ENCODE data around the gene PRMT3. TPM values are rescaled to one million over a fixed set of nuclear protein-coding genes. Genes with fewer than 3 reads are reported as not detected.
A peak's percentile ranks its signal among the peaks of the same experiment; 100 is the strongest.

Gene PRMT3
- total RNA-seq, 1 donor from 2014 or later = 10.2 TPM

GRCh38 chr11:20493340-20493739 is 105.8 kb downstream of the PRMT3 start:
- Histone ChIP-seq H3K9me3 (no peaks in the 10 kb centered on the region), H3K4me1 (no peaks in the 10 kb centered on the region), H3K27ac (no peak overlapping the region), H3K27me3 (no peaks in the 10 kb centered on the region), H3K4me3 (no peak overlapping the region), H3K36me3 (peaks cover 7% of the 10 kb centered on the region)
- no peak for DNase-seq
- no peak for ATAC-seq
- intact Hi-C loops (cut with DNase I) = no loop called here
- TF ChIP-seq CTCF (IDR thresholded peaks at IDR 0.05) = no peak

DNA sequence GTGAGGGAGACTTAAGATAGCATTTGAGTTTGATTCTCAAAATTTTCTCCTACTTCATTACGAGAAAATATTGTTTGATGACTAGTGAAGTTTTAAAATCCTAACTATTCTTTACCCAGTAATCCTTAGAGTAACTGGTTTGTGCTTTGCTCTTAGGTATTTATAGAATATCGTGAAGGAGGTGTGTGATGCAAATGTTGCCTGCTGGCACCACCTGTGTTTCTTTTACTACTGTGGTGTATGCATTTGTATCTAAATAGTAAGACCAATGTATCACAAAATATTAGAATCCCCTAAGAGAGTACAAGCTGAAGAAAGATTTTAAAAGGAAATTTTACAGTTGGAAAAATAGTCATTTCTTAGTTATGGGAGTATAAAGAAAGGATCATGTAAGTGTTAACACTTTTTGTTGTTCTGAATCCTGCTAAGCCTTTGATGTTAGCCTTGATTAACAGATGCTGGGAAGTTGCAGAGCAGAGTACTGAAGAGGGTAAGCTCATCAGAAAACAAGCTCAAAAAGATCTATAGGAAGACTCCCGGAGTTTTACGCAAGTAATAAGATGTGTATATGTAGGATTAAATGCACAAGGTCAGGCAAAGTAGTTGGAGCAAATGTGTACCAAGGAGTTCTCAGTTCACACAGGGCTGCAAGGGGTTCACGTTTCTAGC is 109.7 kb downstream of the PRMT3 start:
- H3K4me3 ChIP-seq = no peak overlapping the region
- no peak for TF ChIP-seq CTCF (IDR thresholded peaks at IDR 0.05)

DNA sequence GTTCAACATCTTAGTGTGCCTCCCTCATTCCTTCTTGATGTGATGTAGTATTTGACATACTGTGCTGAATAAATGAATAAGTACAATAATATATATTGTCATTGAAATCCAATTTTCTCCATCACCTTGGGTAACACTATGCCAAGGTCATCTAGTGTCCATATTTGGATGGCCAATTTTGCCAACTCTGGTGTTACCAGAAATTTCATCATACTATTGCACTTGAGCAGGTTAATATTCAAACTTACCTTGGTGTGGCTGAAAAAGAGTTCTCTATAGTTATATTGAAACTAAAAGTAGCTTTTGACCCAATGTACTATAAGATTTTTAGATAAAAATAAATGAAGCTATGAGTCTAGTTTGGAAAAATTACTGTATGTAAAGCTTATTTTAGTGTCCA is 113.7 kb downstream of the PRMT3 start:
- DNase-seq = no peak
- intact Hi-C loops (cut with DNase I) = no loop called here
- no peak for TF ChIP-seq CTCF (IDR thresholded peaks at IDR 0.05)
- Histone ChIP-seq H3K27me3 (no peaks in the 10 kb centered on the region), H3K36me3 (no peaks in the 10 kb centered on the region), H3K9me3 (no peaks in the 10 kb centered on the region), H3K4me3 (no peak overlapping the region), H3K27ac (no peak overlapping the region), H3K4me1 (no peaks in the 10 kb centered on the region)
- peak; percentile 41 for ATAC-seq

More for the DNA sequence above, 109.7 kb downstream of the PRMT3 start:
- no peaks in the 10 kb centered on the region for H3K9me3 ChIP-seq
- H3K27ac ChIP-seq = no peak overlapping the region
- no peaks in the 10 kb centered on the region for H3K27me3 ChIP-seq
- no peaks in the 10 kb centered on the region for H3K4me1 ChIP-seq
- DNase-seq = no peak
- no peak for ATAC-seq
- intact Hi-C loops (cut with DNase I) = no loop called here
- peaks cover 7% of the 10 kb centered on the region for H3K36me3 ChIP-seq

- no peaks in the 10 kb centered on the region for H3K4me1 ChIP-seq
- H3K36me3 ChIP-seq = no peaks in the 10 kb centered on the region
- intact Hi-C loops (cut with DNase I) = no loop called here
- no peaks in the 10 kb centered on the region for H3K9me3 ChIP-seq
- H3K4me3 ChIP-seq = no peak overlapping the region
- ATAC-seq (no peak), DNase-seq (no peak)
- H3K27me3 ChIP-seq = no peaks in the 10 kb centered on the region
- H3K27ac ChIP-seq = no peak overlapping the region
- TF ChIP-seq CTCF (IDR thresholded peaks at IDR 0.05) = no peak
These were observed 114.5 kb downstream of the PRMT3 start for GRCh38 chr11:20501971-20502370.

DNA sequence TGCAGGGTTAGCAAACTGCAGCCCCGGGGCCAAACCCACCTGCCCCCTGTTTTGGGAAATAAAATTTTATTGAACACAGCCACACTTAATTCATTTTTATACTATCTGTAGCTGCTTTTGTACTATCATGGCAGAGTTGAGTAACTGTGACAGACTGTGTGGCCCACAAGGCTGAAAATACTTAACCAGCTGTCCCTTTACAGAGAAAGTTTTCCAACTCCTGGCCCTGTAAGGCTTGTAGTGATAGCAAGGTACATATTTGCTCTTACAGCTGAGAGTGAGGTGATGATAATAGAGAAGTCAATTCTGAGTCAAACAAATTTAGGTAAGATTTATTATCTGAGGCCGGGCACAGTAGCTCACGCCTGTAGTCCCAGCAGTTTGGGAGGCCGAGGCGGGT is 124.5 kb downstream of the PRMT3 start:
- TF ChIP-seq CTCF (IDR thresholded peaks at IDR 0.05) = no peak
- no peak overlapping the region for H3K27ac ChIP-seq
- no peaks in the 10 kb centered on the region for H3K9me3 ChIP-seq
- no peaks in the 10 kb centered on the region for H3K4me1 ChIP-seq
- H3K27me3 ChIP-seq = no peaks in the 10 kb centered on the region
- H3K36me3 ChIP-seq = no peaks in the 10 kb centered on the region
- ATAC-seq = no peak
- H3K4me3 ChIP-seq = no peak overlapping the region
- intact Hi-C loops (cut with DNase I) = no loop called here
- DNase-seq = no peak

DNA sequence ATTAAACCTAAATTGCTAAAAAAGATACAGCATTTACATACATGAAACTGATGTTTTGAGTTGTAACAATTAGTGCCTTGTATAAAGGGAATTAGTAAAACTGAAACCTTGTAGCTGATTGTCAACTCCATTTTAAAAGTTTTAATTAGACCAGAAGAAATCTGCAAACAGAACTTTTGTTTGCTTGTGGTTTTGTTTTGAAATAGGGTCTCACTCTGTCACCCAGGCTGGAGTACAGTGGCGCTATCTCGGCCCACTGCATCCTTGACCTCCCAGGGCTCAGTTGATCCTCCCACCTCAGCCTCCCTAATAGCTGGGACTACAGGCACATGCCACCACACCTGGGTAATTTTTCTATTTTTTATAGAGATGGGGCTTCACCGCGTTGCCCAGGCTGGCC is 125.4 kb downstream of the PRMT3 start:
- H3K27me3 ChIP-seq = no peaks in the 10 kb centered on the region
- DNase-seq (no peak), ATAC-seq (no peak)
- H3K36me3 ChIP-seq = no peaks in the 10 kb centered on the region
- no peak for TF ChIP-seq CTCF (IDR thresholded peaks at IDR 0.05)
- no peaks in the 10 kb centered on the region for H3K9me3 ChIP-seq
- H3K27ac ChIP-seq = no peak overlapping the region
- intact Hi-C loops (cut with DNase I) = no loop called here
- no peaks in the 10 kb centered on the region for H3K4me1 ChIP-seq
- H3K4me3 ChIP-seq = no peak overlapping the region

Data from upper lobe of right lung (tissue), 1 donor.